ENCODE measurements around the gene SLC7A8. TPM values are rescaled to one million over a fixed set of nuclear protein-coding genes. Genes with fewer than 3 reads are reported as not detected.
A peak's percentile ranks its signal among the peaks of the same experiment; 100 is the strongest.

Gene SLC7A8
- total RNA-seq, 3 donors from 2014 or later (not counting 1 experiment from before 2014, with no cell fraction given) = 0.42 to 1.2 (median 1.0) TPM

DNA sequence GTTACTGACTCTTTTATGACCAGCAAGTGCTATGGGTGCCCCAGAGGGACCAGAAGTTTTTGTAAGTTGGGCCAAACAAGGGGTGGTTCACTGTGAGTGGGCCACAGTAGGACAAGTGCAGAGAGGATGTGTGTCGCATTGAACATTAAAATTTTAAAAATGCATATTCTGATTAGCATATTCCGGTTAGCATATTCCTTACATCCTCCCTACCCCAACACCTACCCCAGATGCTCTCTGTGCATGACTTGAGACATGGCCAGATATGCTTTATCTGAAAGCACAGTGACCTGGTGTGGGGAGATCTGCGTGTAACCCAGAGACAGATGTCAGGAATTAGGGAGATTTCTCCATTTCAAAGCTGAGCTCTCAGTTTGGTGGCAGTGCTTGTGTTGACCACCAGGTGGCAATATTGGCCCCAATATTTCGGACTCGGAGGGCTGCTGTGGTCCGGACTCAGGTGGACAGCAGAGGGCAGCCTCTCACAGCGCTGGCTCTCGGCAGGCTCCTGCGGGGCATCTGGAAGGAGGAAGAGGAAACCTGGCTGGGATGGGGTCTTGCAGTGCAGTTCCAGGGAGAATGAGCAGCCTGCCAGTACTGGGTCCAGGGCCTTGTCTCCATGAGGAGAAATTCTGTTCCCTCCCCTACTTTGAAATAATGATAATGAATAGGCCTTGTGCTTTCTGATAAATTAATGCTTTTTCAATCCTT lies 62.8 kb downstream of the SLC7A8 start:
- Mint-ChIP-seq H3K27me3 (ENCODE audit: low read depth in 2 of 2) (peaks cover 0 to 8% of the 10 kb centered on the region in 2 donors), H3K4me3 (peak overlapping the region; percentile 36), H3K4me1 (peaks cover 10 to 11% of the 10 kb centered on the region in 2 donors), H3K36me3 (no peaks in the 10 kb centered on the region), H3K9me3 (no peaks in the 10 kb centered on the region), H3K27ac (peak overlapping the region; percentile 18 to 68)
- TF ChIP-seq, protein P1, sequence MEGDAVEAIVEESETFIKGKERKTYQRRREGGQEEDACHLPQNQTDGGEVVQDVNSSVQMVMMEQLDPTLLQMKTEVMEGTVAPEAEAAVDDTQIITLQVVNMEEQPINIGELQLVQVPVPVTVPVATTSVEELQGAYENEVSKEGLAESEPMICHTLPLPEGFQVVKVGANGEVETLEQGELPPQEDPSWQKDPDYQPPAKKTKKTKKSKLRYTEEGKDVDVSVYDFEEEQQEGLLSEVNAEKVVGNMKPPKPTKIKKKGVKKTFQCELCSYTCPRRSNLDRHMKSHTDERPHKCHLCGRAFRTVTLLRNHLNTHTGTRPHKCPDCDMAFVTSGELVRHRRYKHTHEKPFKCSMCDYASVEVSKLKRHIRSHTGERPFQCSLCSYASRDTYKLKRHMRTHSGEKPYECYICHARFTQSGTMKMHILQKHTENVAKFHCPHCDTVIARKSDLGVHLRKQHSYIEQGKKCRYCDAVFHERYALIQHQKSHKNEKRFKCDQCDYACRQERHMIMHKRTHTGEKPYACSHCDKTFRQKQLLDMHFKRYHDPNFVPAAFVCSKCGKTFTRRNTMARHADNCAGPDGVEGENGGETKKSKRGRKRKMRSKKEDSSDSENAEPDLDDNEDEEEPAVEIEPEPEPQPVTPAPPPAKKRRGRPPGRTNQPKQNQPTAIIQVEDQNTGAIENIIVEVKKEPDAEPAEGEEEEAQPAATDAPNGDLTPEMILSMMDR (IDR thresholded peaks at IDR 0.05) = peak; percentile 99
- WGBS (ENCODE audit: insufficient coverage) = 0% methylated on average over 7 of the region's 9 CpGs
- Histone ChIP-seq H3K36me3 (ENCODE audit: control insufficient read depth, insufficient read depth, low read length) (no peaks in the 10 kb centered on the region), H3K4me3 (ENCODE audit: low read length) (no peak overlapping the region), H3K27me3 (ENCODE audit: control insufficient read depth, insufficient read depth, low read length) (no peaks in the 10 kb centered on the region), H3K27ac (ENCODE audit: low read length) (peak overlapping the region; percentile 52), H3K9me3 (ENCODE audit: control insufficient read depth, insufficient read depth, low read length) (no peaks in the 10 kb centered on the region), H3K4me1 (ENCODE audit: control insufficient read depth, insufficient read depth, low read length) (peaks cover 32% of the 10 kb centered on the region)
- intact Hi-C loops (cut with micrococcal nuclease) = loop anchor here (1.0 to 2.0 kb wide), 3 partner anchors 67 to 260 kb away; no protein-coding TSS in a partner anchor
- DNase-seq (peak; percentile 72 to 91), ATAC-seq (peak; percentile 95 to 100 (median 98))

DNA sequence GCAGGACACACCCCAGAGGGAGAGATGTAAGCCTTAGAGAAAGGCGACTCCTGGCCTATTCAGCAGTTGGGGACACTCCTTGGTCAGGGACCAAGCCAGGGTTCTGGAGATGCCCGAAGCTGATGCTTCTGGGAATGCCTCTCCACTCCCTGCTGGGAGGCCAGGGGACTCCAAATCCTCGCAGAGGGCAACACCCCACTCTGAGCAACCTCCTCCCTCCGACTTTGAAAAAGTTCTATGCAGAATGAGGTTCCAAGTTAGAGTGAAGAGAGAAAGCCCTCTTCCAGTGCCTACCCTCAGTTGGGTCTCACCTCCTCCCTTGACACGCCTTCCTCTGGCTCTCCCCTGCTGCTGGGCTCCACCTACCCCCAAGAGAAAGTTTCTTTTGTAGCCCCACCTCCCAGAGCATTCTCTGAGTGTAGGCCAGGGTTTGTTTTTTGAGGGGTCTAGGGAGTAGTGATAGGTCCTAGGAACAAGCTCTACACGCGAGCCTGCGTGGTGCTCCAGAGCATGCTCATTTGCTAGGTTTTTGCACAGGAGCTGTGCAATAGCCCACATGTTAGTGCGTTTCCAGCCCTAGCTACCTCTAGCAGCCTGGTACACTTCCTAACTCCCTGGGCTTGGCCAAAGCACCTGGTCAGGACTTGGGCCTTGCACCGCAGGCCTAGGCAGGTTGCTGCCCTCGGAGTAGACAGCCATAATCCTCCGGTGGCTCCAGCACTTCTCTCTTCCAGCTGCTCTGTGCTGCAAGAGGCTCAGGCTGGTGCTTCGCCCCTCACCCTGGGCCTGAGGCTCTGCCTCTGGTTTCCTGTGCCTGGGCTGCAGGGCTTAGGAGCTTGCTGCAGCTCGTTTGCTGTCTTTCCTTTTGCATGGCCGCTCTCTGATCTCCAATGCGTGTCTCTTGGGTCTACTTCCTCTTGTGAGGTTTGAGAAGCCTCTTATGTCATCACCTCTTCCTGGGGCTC lies 63.8 kb downstream of the SLC7A8 start:
- peak overlapping the region; percentile 52 for H3K27ac ChIP-seq (ENCODE audit: low read length)
- no peaks in the 10 kb centered on the region for H3K36me3 ChIP-seq (ENCODE audit: control insufficient read depth, insufficient read depth, low read length)
- H3K27me3 ChIP-seq (ENCODE audit: control insufficient read depth, insufficient read depth, low read length) = no peaks in the 10 kb centered on the region
- no peaks in the 10 kb centered on the region for H3K9me3 ChIP-seq (ENCODE audit: control insufficient read depth, insufficient read depth, low read length)
- no peak overlapping the region for H3K27ac Mint-ChIP-seq
- H3K4me3 ChIP-seq (ENCODE audit: low read length) = no peak overlapping the region
- H3K4me1 Mint-ChIP-seq = peaks cover 10 to 11% of the 10 kb centered on the region in 2 donors
- H3K4me1 ChIP-seq (ENCODE audit: control insufficient read depth, insufficient read depth, low read length) = peaks cover 32% of the 10 kb centered on the region
- no peak for ATAC-seq
- peaks cover 4 to 8% of the 10 kb centered on the region in 2 donors for H3K27me3 Mint-ChIP-seq (ENCODE audit: low read depth in 2 of 2)
- 58% methylated on average over 15 of the region's 16 CpGs for WGBS (ENCODE audit: insufficient coverage)
- intact Hi-C loops (cut with micrococcal nuclease) = loop anchor here (1.0 to 2.0 kb wide), 3 partner anchors 68 to 261 kb away; no protein-coding TSS in a partner anchor
- DNase-seq = peak in 1 of 2 donors; percentile 70
- peak overlapping the region; percentile 32 for H3K4me3 Mint-ChIP-seq
- no peaks in the 10 kb centered on the region for H3K36me3 Mint-ChIP-seq
- TF ChIP-seq, protein P1 (IDR thresholded peaks at IDR 0.05) = no peak
- H3K9me3 Mint-ChIP-seq = no peaks in the 10 kb centered on the region

DNA sequence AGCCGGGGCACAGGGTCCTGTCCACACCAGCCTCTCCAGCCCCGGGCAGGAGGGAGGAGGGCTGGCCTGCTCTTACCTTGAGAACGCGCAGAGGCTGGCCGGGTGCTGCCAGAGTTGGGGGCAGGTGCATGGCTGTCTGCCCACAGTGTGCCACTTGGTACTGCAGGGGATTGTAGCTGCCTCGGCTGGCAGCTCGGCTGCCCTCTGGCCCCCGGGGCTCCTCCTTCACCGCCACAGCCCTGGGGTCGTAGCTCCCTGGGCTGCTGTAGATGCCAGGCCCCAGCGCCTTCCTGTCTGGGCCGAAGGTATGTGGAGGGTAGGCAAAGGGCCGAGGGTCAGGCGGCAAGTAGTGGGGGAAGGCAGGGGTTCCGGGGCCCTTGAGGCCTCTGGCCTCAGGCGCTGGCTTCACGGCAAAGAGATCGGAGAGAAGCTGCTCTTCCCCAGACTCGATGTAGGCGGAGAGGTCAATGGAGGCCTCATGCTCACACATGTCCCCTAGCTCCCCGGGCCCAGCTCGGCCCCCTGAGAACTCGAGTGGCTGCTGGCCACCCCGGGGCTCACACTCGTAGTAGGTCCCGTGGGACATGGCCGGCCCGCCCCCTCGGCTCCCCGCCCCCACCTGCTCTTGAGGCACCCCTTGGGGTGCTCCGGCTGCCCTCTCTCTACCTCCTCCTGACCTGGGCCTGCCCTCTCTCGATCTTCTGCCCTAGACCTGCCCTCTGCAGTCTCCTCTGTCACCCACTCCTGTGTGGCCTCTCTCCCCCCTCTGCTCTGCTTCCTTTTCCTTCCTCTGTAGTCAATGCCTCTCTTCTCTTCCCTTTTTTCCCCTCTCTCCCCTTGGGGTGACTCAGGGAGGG lies 64.7 kb downstream of the SLC7A8 start, which contains the start of gene CEBPE:
Gene CEBPE, minus strand, starts transcription at position 750 of the 857 bp plus-strand sequence. Its CDS starts 164 bp downstream, at position 586.
- peaks cover 10 to 11% of the 10 kb centered on the region in 2 donors for H3K4me1 Mint-ChIP-seq
- no peaks in the 10 kb centered on the region for H3K9me3 Mint-ChIP-seq
- peak within 1 kb of the TSS; percentile 32 for H3K4me3 Mint-ChIP-seq
- no peak within 1 kb of the TSS for H3K27ac Mint-ChIP-seq
- Histone ChIP-seq H3K27me3 (ENCODE audit: control insufficient read depth, insufficient read depth, low read length) (no peaks in the 10 kb centered on the region), H3K4me1 (ENCODE audit: control insufficient read depth, insufficient read depth, low read length) (peaks cover 32% of the 10 kb centered on the region), H3K4me3 (ENCODE audit: low read length) (no peak within 1 kb of the TSS), H3K27ac (ENCODE audit: low read length) (peak within 1 kb of the TSS; percentile 52), H3K9me3 (ENCODE audit: control insufficient read depth, insufficient read depth, low read length) (no peaks in the 10 kb centered on the region), H3K36me3 (ENCODE audit: control insufficient read depth, insufficient read depth, low read length) (no peaks in the 10 kb centered on the region)
- ATAC-seq = no peak
- TF ChIP-seq, protein P1 (IDR thresholded peaks at IDR 0.05) = no peak
- peaks cover 8 to 10% of the 10 kb centered on the region in 2 donors for H3K27me3 Mint-ChIP-seq (ENCODE audit: low read depth in 2 of 2)
- no peaks in the 10 kb centered on the region for H3K36me3 Mint-ChIP-seq
- WGBS (ENCODE audit: insufficient coverage) = 83% methylated on average over 29 of the region's 32 CpGs
- intact Hi-C loops (cut with micrococcal nuclease) = no loop called here
- no peak for DNase-seq

Data from natural killer cell (primary cell).